H1 (cell line): ENCODE measurements around the gene RAB3B. TPM values are rescaled to one million over a fixed set of nuclear protein-coding genes. Genes with fewer than 3 reads are reported as not detected.

Experiments
- CTCF ChIA-PET: fragments of 300-600 bp; sonication (Branson Sonifier 250); formaldehyde crosslinking; loops from one replicate; lab custom pipeline; 2021; ENCODE audit not compliant: partially characterized antibody; lab: Charles Lee
- POLR2A ChIA-PET: fragments of 300-600 bp; sonication (Branson Sonifier 250); formaldehyde crosslinking; loops from one replicate; lab custom pipeline; 2021; ENCODE audit warnings: inconsistent platforms; ENCODE audit not compliant: partially characterized antibody; lab: Charles Lee
- DNase-seq, 2 experiments: peaks; one replicate each; pipeline versions ENCODE4 v3.0.0 to v3.0.0-alpha.2; 2010 to 2022; ENCODE audit warnings: low spot score in 2 of 2, low read depth in 1 of 2, mixed read lengths in 1 of 2
- FAIRE-seq: peaks from 2 replicates; lab custom pipeline; 2011; peaks lifted over from hg19 to GRCh38; lab: Jason Lieb, UNC
- H2AFZ ChIP-seq: 2 replicates; pipeline ENCODE4 v1.8.1; 2012; ENCODE audit warnings: low read length, inconsistent platforms
- H2AK5ac ChIP-seq: 2 replicates; pipeline ENCODE4 v1.6.1; 2013; ENCODE audit warnings: low read depth, low read length
- H2BK120ac ChIP-seq: replicated peaks from 2 replicates; pipeline ENCODE3; 2013; ENCODE audit warnings: low read depth, low read length, inconsistent platforms
- H2BK12ac ChIP-seq: 2 replicates; pipeline ENCODE4 v1.6.1; 2013; ENCODE audit warnings: low read depth, low read length
- H2BK15ac ChIP-seq: 2 replicates; pipeline ENCODE4 v1.6.1; 2013; ENCODE audit warnings: low read length
- H2BK20ac ChIP-seq: 2 replicates; pipeline ENCODE4 v1.6.1; 2013; ENCODE audit warnings: low read length
- H2BK5ac ChIP-seq: 2 replicates; pipeline ENCODE4 v1.6.1; 2013; ENCODE audit warnings: low read depth, low read length
- H3K14ac ChIP-seq: 2 replicates; pipeline ENCODE4 v1.6.1; 2013; ENCODE audit warnings: inconsistent platforms; ENCODE audit not compliant: insufficient read length
- H3K18ac ChIP-seq: 2 replicates; pipeline ENCODE4 v1.6.1; 2013; ENCODE audit warnings: low read length; ENCODE audit errors: extremely low read depth
- H3K23ac ChIP-seq: 2 replicates; pipeline ENCODE4 v1.6.1; 2013; ENCODE audit warnings: inconsistent platforms; ENCODE audit not compliant: insufficient read length
- H3K23me2 ChIP-seq: 2 replicates; pipeline ENCODE4 v1.6.1; 2013; ENCODE audit warnings: low read depth, low read length
- H3K27ac ChIP-seq: 2 replicates; pipeline ENCODE4 v1.6.1; 2011; ENCODE audit warnings: low read depth, low read length, inconsistent platforms
- H3K27me3 ChIP-seq, 4 experiments: replicated peaks in 1 of 4; 1 replicate in 1 of 4; 2 replicates in 3 of 4; pipeline versions ENCODE4 v1.6.1 to v1.8.1; 2011 to 2013; ENCODE audit warnings: low read length in 3 of 4, mild to moderate bottlenecking in 3 of 4, inconsistent platforms in 2 of 4, mixed read lengths in 2 of 4, moderate library complexity in 1 of 4; ENCODE audit not compliant: control insufficient read depth in 3 of 4, insufficient read depth in 3 of 4; ENCODE audit errors: extremely low read depth in 1 of 4
- H3K36me3 ChIP-seq, 4 experiments: 2 replicates each; pipeline versions ENCODE4 v1.6.1 to v1.8.1; 2011 to 2013; ENCODE audit warnings: mild to moderate bottlenecking in 4 of 4, low read length in 3 of 4, moderate library complexity in 2 of 4, control low read depth in 1 of 4, inconsistent platforms in 1 of 4; ENCODE audit not compliant: insufficient read depth in 4 of 4, control insufficient read depth in 2 of 4
- H3K4ac ChIP-seq: replicated peaks from 2 replicates; pipeline ENCODE3; 2013; ENCODE audit warnings: low read length, low read depth, mixed read lengths, inconsistent platforms; ENCODE audit not compliant: insufficient read length
- H3K4me1 ChIP-seq, 4 experiments: replicated peaks in 1 of 4; 1 replicate in 1 of 4; 2 replicates in 3 of 4; pipeline versions ENCODE4 v1.6.1 to v1.8.1; 2011 to 2013; ENCODE audit warnings: low read length in 3 of 4, inconsistent platforms in 2 of 4, mixed read lengths in 1 of 4; ENCODE audit not compliant: insufficient read depth in 4 of 4, control insufficient read depth in 3 of 4
- H3K4me2 ChIP-seq, 2 experiments: 2 replicates each; pipeline versions ENCODE4 v1.6.1 to v1.8.1; 2011 to 2013; ENCODE audit warnings: low read depth in 2 of 2, low read length in 2 of 2, control low read depth in 1 of 2, inconsistent platforms in 1 of 2, mild to moderate bottlenecking in 1 of 2; ENCODE audit not compliant: insufficient read depth in 1 of 2
- H3K4me3 ChIP-seq, 4 experiments: fragments of 200-600, 300-600 bp in 1 of 4; sonication (generic), shearing (Covaris generic), sonication (Bioruptor Twin) in 1 of 4; 2 replicates each; pipeline versions ENCODE4 v1.5.1 to v1.8.1; 2011 to 2016; ENCODE audit warnings: low read length in 4 of 4, low read depth in 3 of 4, control low read depth in 2 of 4, inconsistent platforms in 2 of 4, mild to moderate bottlenecking in 2 of 4, mixed read lengths in 1 of 4, moderate library complexity in 1 of 4; ENCODE audit not compliant: insufficient read depth in 2 of 4; ENCODE audit errors: extremely low read depth in 1 of 4
- H3K56ac ChIP-seq: replicated peaks from 2 replicates; pipeline ENCODE3; 2013; ENCODE audit warnings: low read depth, mild to moderate bottlenecking, mixed read lengths, low read length, inconsistent platforms; ENCODE audit not compliant: insufficient read length
- H3K79me1 ChIP-seq: 2 replicates; pipeline ENCODE4 v1.6.1; 2013; ENCODE audit warnings: low read depth, low read length, control low read depth
- H3K79me2 ChIP-seq, 2 experiments: 2 replicates each; pipeline versions ENCODE4 v1.6.1 to v1.8.1; 2012 to 2013; ENCODE audit warnings: low read length in 2 of 2, mild to moderate bottlenecking in 2 of 2, inconsistent platforms in 1 of 2; ENCODE audit not compliant: insufficient read depth in 2 of 2, control insufficient read depth in 1 of 2
- H3K9ac ChIP-seq, 4 experiments: replicated peaks in 1 of 4; 1 replicate in 1 of 4; 2 replicates in 3 of 4; pipeline versions ENCODE4 v1.6.1 to v1.8.1; 2011 to 2013; ENCODE audit warnings: low read depth in 3 of 4, low read length in 3 of 4, control low read depth in 2 of 4, mild to moderate bottlenecking in 2 of 4, moderate library complexity in 2 of 4, inconsistent platforms in 1 of 4; ENCODE audit errors: extremely low read depth in 1 of 4
- H3K9me3 ChIP-seq, 2 experiments: 2 replicates each; pipeline versions ENCODE4 v1.6.1 to v1.8.1; 2012 to 2013; ENCODE audit warnings: mild to moderate bottlenecking in 2 of 2, moderate library complexity in 2 of 2, control low read depth in 1 of 2, inconsistent platforms in 1 of 2, low read depth in 1 of 2, low read length in 1 of 2, mixed read lengths in 1 of 2; ENCODE audit not compliant: insufficient read depth in 2 of 2
- H4K20me1 ChIP-seq, 2 experiments: replicated peaks in 1 of 2; 2 replicates each; pipeline versions ENCODE3 to v1.8.1; 2011 to 2013; ENCODE audit warnings: inconsistent platforms in 2 of 2, low read length in 2 of 2, mild to moderate bottlenecking in 1 of 2; ENCODE audit not compliant: insufficient read depth in 2 of 2, control insufficient read depth in 1 of 2
- H4K5ac ChIP-seq: 2 replicates; pipeline ENCODE4 v1.6.1; 2013; ENCODE audit warnings: low read length, low read depth, mixed read lengths, inconsistent platforms; ENCODE audit not compliant: insufficient read length
- H4K8ac ChIP-seq: 2 replicates; pipeline ENCODE4 v1.8.0; 2013; ENCODE audit warnings: mild to moderate bottlenecking, moderate library complexity, low read length, inconsistent platforms; ENCODE audit not compliant: insufficient read depth; ENCODE audit errors: extremely low read depth
- H4K91ac ChIP-seq: replicated peaks from 2 replicates; pipeline ENCODE3; 2013; ENCODE audit warnings: low read length, mixed read lengths, inconsistent platforms; ENCODE audit not compliant: insufficient read length
- ATF2 ChIP-seq: IDR thresholded peaks from 2 replicates; pipeline ENCODE4 v1.6.1; 2012; ENCODE audit warnings: low read length, inconsistent platforms
- BCL11A ChIP-seq, 2 experiments: IDR thresholded peaks; one replicate each; pipeline ENCODE4 v1.6.1; 2011; ENCODE audit warnings: low read depth in 2 of 2, low read length in 2 of 2, mild to moderate bottlenecking in 2 of 2
- CHD1 ChIP-seq: IDR thresholded peaks from 2 replicates; pipeline ENCODE4 v1.6.1; 2012; ENCODE audit warnings: low read depth, low read length, improper control_type of control experiment
- E2F6 ChIP-seq: IDR thresholded peaks from 2 replicates; pipeline ENCODE4 v1.6.1; 2012; ENCODE audit warnings: inconsistent platforms
- KDM4A ChIP-seq: IDR thresholded peaks from one replicate; pipeline ENCODE4 v1.7.1; 2012; ENCODE audit warnings: low read depth, mild to moderate bottlenecking, moderate library complexity, low read length, inconsistent platforms; ENCODE audit not compliant: severe bottlenecking
- NRF1 ChIP-seq: IDR thresholded peaks from 2 replicates; pipeline ENCODE4 v1.6.1; 2011; ENCODE audit warnings: mild to moderate bottlenecking, low read depth, low read length, improper control_type of control experiment
- SIN3A ChIP-seq, 2 experiments: IDR thresholded peaks in 1 of 2; conservative IDR thresholded peaks in 1 of 2; 2 replicates each; pipeline ENCODE4 v1.6.1; 2011 to 2012; ENCODE audit warnings: low read length in 2 of 2, improper control_type of control experiment in 1 of 2, low read depth in 1 of 2, mild to moderate bottlenecking in 1 of 2
- SUZ12 ChIP-seq: fragments of 200-600 bp; sonication (generic); IDR thresholded peaks from 2 replicates; pipeline ENCODE4 v1.6.1; 2012; ENCODE audit warnings: mild to moderate bottlenecking, inconsistent platforms, low read length, moderate library complexity, mixed read lengths
- TCF12 ChIP-seq: IDR thresholded peaks from 2 replicates; pipeline ENCODE4 v1.6.1; 2011; ENCODE audit warnings: low read depth, mild to moderate bottlenecking, low read length
- WGBS, 2 experiments: shearing (Covaris generic) in 1 of 2; methylation state at CpG; one replicate each; pipeline versions ENCODE4 v1.1.6 to v1.1.7; 2013 to 2015; ENCODE audit warnings: low lambda C conversion rate in 2 of 2, mixed read lengths in 2 of 2, inconsistent platforms in 1 of 2, low coverage in 1 of 2, missing lambda C conversion rate in 1 of 2; ENCODE audit not compliant: insufficient replicate concordance in 2 of 2, insufficient coverage in 1 of 2, insufficient read length in 1 of 2; ENCODE audit errors: extremely low coverage in 1 of 2, missing lambda C conversion rate in 1 of 2; 5-methylcytosine and 5-hydroxymethylcytosine counted together
- polyA plus RNA-seq, 7 experiments: library from polyadenylated mRNA; depleted of rRNA in 3 of 7; stranded (reverse) in 5 of 7; unstranded in 2 of 7; fragments of >200 nt in 5 of 7; fragments of 200-250 nt in 2 of 7; gene quantifications; 1 replicate in 5 of 7; 2 replicates in 1 of 7; 4 replicates in 1 of 7; pipeline versions ENCODE4 v1.2.1 to v1.2.3, GENCODE V29; 2011 to 2013; ENCODE audit warnings: missing spikeins in 2 of 7, mixed read lengths in 2 of 7
- total RNA-seq: library from RNA; stranded (reverse); fragmentation: NEBNext Ultra II Directional; extraction: Animal tissue kit (Norgen Biotek cat#: 25700); gene quantifications from 2 replicates; pipeline ENCODE4 v1.2.1, GENCODE V29; 2021

RAB3B gene
- total and polyA plus RNA-seq, 2 of the 8 experiments (the other 6 are each of a cell fraction or from before 2014, with no cell fraction given): 12.5 to 36.8 TPM

- no peak overlapping the region for H3K4ac ChIP-seq
- H2AFZ ChIP-seq: no peak overlapping the region
- DNase-seq (no peak), FAIRE-seq (no peak)
- no peak overlapping the region for H3K27ac ChIP-seq
- POLR2A ChIA-PET: interaction anchor here (0.9 to 1.2 kb wide), 2 partner anchors 9 to 11 kb away, joined by 3 to 5 read pairs; no protein-coding TSS in a partner anchor
- no peak overlapping the region for H4K91ac ChIP-seq
- H3K36me3 ChIP-seq: peaks cover 3 to 46% (median 14%) of the 10 kb centered on the region in 4 experiments; a peak in 7 of 8 replicates
- no peak overlapping the region for H2AK5ac ChIP-seq
- no peak overlapping the region for H2BK5ac ChIP-seq
- CTCF ChIA-PET: interaction anchor here (1.5 to 4.1 kb wide), 3 partner anchors 9 to 20 kb away, joined by 3 to 13 read pairs (median 8); no protein-coding TSS in a partner anchor
- no peaks in the 10 kb centered on the region for H3K9me3 ChIP-seq
- no peak overlapping the region for H3K56ac ChIP-seq
- H3K23ac ChIP-seq: no peak overlapping the region
- no peaks in the 10 kb centered on the region; the same call in 1 of the 2 replicates for H3K79me1 ChIP-seq
- WGBS, 2 experiments: 84% methylated on average over 5 of the region's 5 CpGs; no CpG with 5 or more reads in 1 of the 2 experiments
- H4K5ac ChIP-seq: no peak overlapping the region
- no peak overlapping the region for H2BK20ac ChIP-seq
- no peak overlapping the region for H2BK12ac ChIP-seq
- H2BK15ac ChIP-seq: no peak overlapping the region
- no peak overlapping the region for H3K18ac ChIP-seq
- H4K20me1 ChIP-seq: no peaks in the 10 kb centered on the region
- H3K23me2 ChIP-seq: no peaks in the 10 kb centered on the region
- peaks cover 0 to 2% (median 0%) of the 10 kb centered on the region in 4 experiments; a peak in 1 of 7 replicates for H3K4me1 ChIP-seq
- no peaks in the 10 kb centered on the region for H3K79me2 ChIP-seq
- no peak overlapping the region for H3K4me3 ChIP-seq
- H3K9ac ChIP-seq: no peak overlapping the region
- H4K8ac ChIP-seq: no peak overlapping the region
- no peak overlapping the region for H3K14ac ChIP-seq
- H2BK120ac ChIP-seq: no peak overlapping the region
- no peak overlapping the region for H3K4me2 ChIP-seq
- no peaks in the 10 kb centered on the region; a peak in 1 of 7 replicates for H3K27me3 ChIP-seq
- TF ChIP-seq TCF12 (no peak), NRF1 (no peak), SIN3A (conservative IDR thresholded peaks at IDR 0.05 in 1 of 2, IDR thresholded peaks at IDR 0.05 in 1 of 2; ENCODE audit: low read depth in 1 of 2, low read length in 2 of 2) (no peak), CHD1 (no peak), SUZ12 (no peak), BCL11A (IDR thresholded peaks at IDR 0.05; ENCODE audit: low read depth in 2 of 2, low read length in 2 of 2) (no peak), ATF2 (no peak), E2F6 (no peak), KDM4A (no peak)
These were observed 73.7 kb downstream of the RAB3B start for GRCh38 chr1:51916587-51917405.
